Naive thymus-derived CD8-positive, alpha-beta T cell (primary cell): ENCODE data around the gene ENTPD1. TPM values are rescaled to one million over a fixed set of nuclear protein-coding genes. Genes with fewer than 3 reads are reported as not detected.
A peak's percentile ranks its signal among the peaks of the same experiment; 100 is the strongest.

Experiments
- ATAC-seq, 2 donors: fragments of 150-1000 bp; cut with Tn5 transposase in 1 of 2; sonication (Bioruptor Pico), chemical (Tn5 transposase) in 1 of 2; 1 replicate in 1 of 2; 2 replicates in 1 of 2; pipeline ENCODE4 v1.10.0; 2021; ENCODE audit warnings: mild to moderate bottlenecking in 2 of 2, moderate library complexity in 2 of 2
- POLR2A ChIA-PET: fragments of 350-600 bp; sonication (Branson Sonifier 250); formaldehyde crosslinking; loops from one replicate; lab custom pipeline; 2021; ENCODE audit warnings: antibody characterized with exemption; lab: Charles Lee
- DNase-seq, 10 donors: peaks; one replicate each; pipeline versions ENCODE4 v3.0.0 to v3.0.0-alpha.2; 2020 to 2022
- H3K27ac Mint-ChIP-seq, 10 donors: one replicate each; pipeline ENCODE4 v1.8.0; 2020 to 2022; ENCODE audit warnings: mild to moderate bottlenecking in 10 of 10, mixed read lengths in 10 of 10, moderate library complexity in 4 of 10, inconsistent platforms in 1 of 10
- H3K27me3 Mint-ChIP-seq, 5 donors: one replicate each; pipeline ENCODE4 v1.8.0; 2021 to 2022; ENCODE audit warnings: mixed read lengths in 5 of 5
- H3K36me3 Mint-ChIP-seq, 3 donors: one replicate each; pipeline ENCODE4 v1.8.0; 2020 to 2022; ENCODE audit warnings: mixed read lengths in 3 of 3, mild to moderate bottlenecking in 2 of 3, inconsistent platforms in 1 of 3
- H3K4me1 Mint-ChIP-seq, 4 donors: one replicate each; pipeline ENCODE4 v1.8.0; 2021 to 2022; ENCODE audit warnings: mixed read lengths in 4 of 4
- H3K4me3 Mint-ChIP-seq, 10 donors: one replicate each; pipeline ENCODE4 v1.8.0; 2020 to 2022; ENCODE audit warnings: mild to moderate bottlenecking in 10 of 10, mixed read lengths in 10 of 10, moderate library complexity in 6 of 10, inconsistent platforms in 1 of 10
- H3K9me3 Mint-ChIP-seq, 9 donors: one replicate each; pipeline ENCODE4 v1.8.0; 2020 to 2022; ENCODE audit warnings: mixed read lengths in 9 of 9, mild to moderate bottlenecking in 3 of 9, inconsistent platforms in 1 of 9, moderate library complexity in 1 of 9
- polyA plus RNA-seq, 3 donors: library from polyadenylated mRNA; unstranded; fragments of 300-500 nt; fragmentation: Illumina TruSeq; gene quantifications; one replicate each; pipeline ENCODE4 v1.2.3, GENCODE V29; 2021
- total RNA-seq, 8 experiments: library from RNA in 2 of 8; stranded (reverse) in 2 of 8; gene quantifications; one replicate each; pipeline ENCODE4 v1.2.3 and lab custom pipeline; 2021 to 2026

Gene ENTPD1
- total and polyA plus RNA-seq, 5 experiments from 2014 or later: 0.16 to 1.6 (median 0.25) TPM

- peaks cover 0 to 12% (median 6%) of the 10 kb centered on the region in 9 donors for H3K9me3 Mint-ChIP-seq
- POLR2A ChIA-PET: no interaction called here
- H3K4me3 Mint-ChIP-seq: no peak overlapping the region
- H3K4me1 Mint-ChIP-seq: peaks cover 3 to 8% (median 5%) of the 10 kb centered on the region in 4 donors
- no peak for ATAC-seq
- H3K27ac Mint-ChIP-seq: no peak overlapping the region
- peaks cover 5 to 33% (median 18%) of the 10 kb centered on the region in 5 donors for H3K27me3 Mint-ChIP-seq
- no peak for DNase-seq
- peaks cover 0 to 15% (median 0%) of the 10 kb centered on the region in 3 donors for H3K36me3 Mint-ChIP-seq
Measured at GRCh38 chr10:95739056-95739455, 16.9 kb upstream of the ENTPD1 start.

- Mint-ChIP-seq H3K27me3 (peaks cover 2 to 18% (median 12%) of the 10 kb centered on the region in 5 donors), H3K36me3 (peaks cover 0 to 2% (median 0%) of the 10 kb centered on the region in 3 donors)
- POLR2A ChIA-PET: no interaction called here
Measured at GRCh38 chr10:95741807-95742467, 14.0 kb upstream of the ENTPD1 start.

GRCh38 chr10:95742485-95742884 is 13.5 kb upstream of the ENTPD1 start:
- Mint-ChIP-seq H3K4me3 (peak overlapping the region in 1 of 10 donors; percentile 66), H3K27ac (peak overlapping the region in 2 of 10 donors; percentile 27), H3K4me1 (peaks cover 3 to 15% (median 5%) of the 10 kb centered on the region in 4 donors), H3K36me3 (no peaks in the 10 kb centered on the region), H3K9me3 (peaks cover 0 to 8% (median 0%) of the 10 kb centered on the region in 9 donors), H3K27me3 (peaks cover 0 to 16% (median 10%) of the 10 kb centered on the region in 5 donors)
- ATAC-seq: no peak
- POLR2A ChIA-PET: no interaction called here
- no peak for DNase-seq

More at GRCh38 chr10:95741807-95742467, 14.0 kb upstream of the ENTPD1 start:
- no peak for DNase-seq
- Mint-ChIP-seq H3K4me1 (peaks cover 3 to 15% (median 5%) of the 10 kb centered on the region in 4 donors), H3K4me3 (peak overlapping the region in 1 of 10 donors; percentile 66), H3K27ac (peak overlapping the region in 2 of 10 donors; percentile 27), H3K9me3 (peaks cover 0 to 8% (median 0%) of the 10 kb centered on the region in 9 donors)
- peak in 1 of 2 donors; percentile 28 for ATAC-seq

- Mint-ChIP-seq H3K27ac (no peak overlapping the region), H3K4me3 (no peak overlapping the region), H3K4me1 (peaks cover 0 to 15% (median 5%) of the 10 kb centered on the region in 4 donors), H3K27me3 (peaks cover 0 to 12% (median 6%) of the 10 kb centered on the region in 5 donors), H3K36me3 (no peaks in the 10 kb centered on the region), H3K9me3 (peaks cover 0 to 8% (median 0%) of the 10 kb centered on the region in 9 donors)
- ATAC-seq (no peak), DNase-seq (no peak)
- POLR2A ChIA-PET: no interaction called here
Measured at GRCh38 chr10:95742962-95743535, 12.9 kb upstream of the ENTPD1 start.

- no peaks in the 10 kb centered on the region for H3K36me3 Mint-ChIP-seq
Measured at GRCh38 chr10:95745501-95745900, 10.5 kb upstream of the ENTPD1 start.

GRCh38 chr10:95748349-95748748 is 7.6 kb upstream of the ENTPD1 start:
- H3K4me1 Mint-ChIP-seq: peaks cover 0 to 7% (median 0%) of the 10 kb centered on the region in 4 donors

More at GRCh38 chr10:95745501-95745900, 10.5 kb upstream of the ENTPD1 start:
- Mint-ChIP-seq H3K9me3 (peaks cover 0 to 8% (median 0%) of the 10 kb centered on the region in 9 donors), H3K27ac (peak overlapping the region in 1 of 10 donors; percentile 52), H3K27me3 (peaks cover 2 to 16% (median 8%) of the 10 kb centered on the region in 5 donors), H3K4me1 (peaks cover 0 to 15% (median 0%) of the 10 kb centered on the region in 4 donors), H3K4me3 (no peak overlapping the region)
- ATAC-seq (no peak), DNase-seq (no peak)
- POLR2A ChIA-PET: no interaction called here

GRCh38 chr10:95755511-95756004 is 405 bp upstream of the ENTPD1 start:
- DNase-seq (no peak), ATAC-seq (no peak)

More at GRCh38 chr10:95748349-95748748, 7.6 kb upstream of the ENTPD1 start:
- POLR2A ChIA-PET: no interaction called here
- Mint-ChIP-seq H3K9me3 (peaks cover 0 to 8% (median 0%) of the 10 kb centered on the region in 9 donors), H3K27me3 (peaks cover 9 to 35% (median 19%) of the 10 kb centered on the region in 5 donors), H3K27ac (no peak overlapping the region), H3K4me3 (no peak overlapping the region), H3K36me3 (no peaks in the 10 kb centered on the region)
- ATAC-seq (no peak), DNase-seq (no peak)

GRCh38 chr10:95756809-95757684 is 1.1 kb downstream of the ENTPD1 start:
- H3K27me3 Mint-ChIP-seq: peaks cover 7 to 35% (median 10%) of the 10 kb centered on the region in 5 donors
- no peaks in the 10 kb centered on the region for H3K36me3 Mint-ChIP-seq
- ATAC-seq (no peak), DNase-seq (no peak)
- H3K4me1 Mint-ChIP-seq: peaks cover 8 to 52% (median 16%) of the 10 kb centered on the region in 4 donors
- POLR2A ChIA-PET: no interaction called here
- H3K27ac Mint-ChIP-seq: peak overlapping the region in 3 of 10 donors; percentile 59 to 74 (median 64)
- H3K9me3 Mint-ChIP-seq: no peaks in the 10 kb centered on the region
- peak overlapping the region in 2 of 10 donors; percentile 51 to 73 for H3K4me3 Mint-ChIP-seq

More at GRCh38 chr10:95755511-95756004, 405 bp upstream of the ENTPD1 start:
- Mint-ChIP-seq H3K27me3 (peaks cover 13 to 50% (median 20%) of the 10 kb centered on the region in 5 donors), H3K36me3 (no peaks in the 10 kb centered on the region), H3K4me1 (peaks cover 5 to 44% (median 10%) of the 10 kb centered on the region in 4 donors), H3K4me3 (peak overlapping the region in 4 of 10 donors; percentile 3 to 73 (median 12)), H3K27ac (peak overlapping the region in 2 of 10 donors; percentile 20 to 59), H3K9me3 (no peaks in the 10 kb centered on the region)
- POLR2A ChIA-PET: interaction anchor here (0.6 kb wide), 1 partner anchor 28 kb away, joined by 3 read pairs; no protein-coding TSS in a partner anchor

GRCh38 chr10:95758351-95759025 is 2.5 kb downstream of the ENTPD1 start:
- Mint-ChIP-seq H3K4me1 (peaks cover 8 to 58% (median 18%) of the 10 kb centered on the region in 4 donors), H3K27me3 (peaks cover 7 to 32% (median 9%) of the 10 kb centered on the region in 5 donors), H3K36me3 (no peaks in the 10 kb centered on the region), H3K9me3 (no peaks in the 10 kb centered on the region), H3K27ac (peak overlapping the region in 1 of 10 donors; percentile 64), H3K4me3 (peak overlapping the region in 1 of 10 donors; percentile 40)
- DNase-seq: no peak
- POLR2A ChIA-PET: interaction anchor here (0.6 kb wide), 1 partner anchor 28 kb away, joined by 4 read pairs; no protein-coding TSS in a partner anchor
- ATAC-seq: no peak

- ATAC-seq (no peak), DNase-seq (no peak)
- Mint-ChIP-seq H3K4me3 (no peak overlapping the region), H3K36me3 (no peaks in the 10 kb centered on the region), H3K4me1 (peaks cover 8 to 61% (median 18%) of the 10 kb centered on the region in 4 donors), H3K9me3 (no peaks in the 10 kb centered on the region), H3K27me3 (peaks cover 6 to 28% (median 8%) of the 10 kb centered on the region in 5 donors), H3K27ac (no peak overlapping the region)
- POLR2A ChIA-PET: no interaction called here
Measured at GRCh38 chr10:95759233-95759826, 3.4 kb downstream of the ENTPD1 start.

GRCh38 chr10:95761939-95762492 is 6.1 kb downstream of the ENTPD1 start:
- H3K4me1 Mint-ChIP-seq: peaks cover 3 to 43% (median 9%) of the 10 kb centered on the region in 4 donors
- peak overlapping the region in 1 of 10 donors; percentile 3 for H3K4me3 Mint-ChIP-seq
- no peaks in the 10 kb centered on the region for H3K9me3 Mint-ChIP-seq
- no peaks in the 10 kb centered on the region for H3K36me3 Mint-ChIP-seq
- POLR2A ChIA-PET: no interaction called here
- ATAC-seq: peak; percentile 50 to 56
- peak in 3 of 10 donors; percentile 3 to 26 (median 8) for DNase-seq
- H3K27ac Mint-ChIP-seq: peak overlapping the region in 7 of 10 donors; percentile 0 to 72 (median 16)
- H3K27me3 Mint-ChIP-seq: peaks cover 0 to 4% (median 2%) of the 10 kb centered on the region in 5 donors
